HEK293 (cell line): ENCODE results near the gene RAB3C.

Experiments used
- CTCF ChIA-PET: fragments of 350-600 bp; formaldehyde crosslinking; extraction: SDS; loops from one replicate; lab custom pipeline; 2021; ENCODE audit warnings: antibody characterized with exemption; lab: Yijun Ruan, JAX
- POLR2A ChIA-PET: fragments of 300-600 bp; formaldehyde crosslinking; extraction: SDS; loops from one replicate; lab custom pipeline; 2020; ENCODE audit warnings: antibody characterized with exemption, inconsistent platforms; lab: Yijun Ruan, JAX
- H3K27ac ChIP-seq: fragments of 200-500 bp; sonication (Bioruptor generic); 2 replicates; pipeline ENCODE4 v1.5.1; 2014; ENCODE audit warnings: low read depth, low read length, control low read depth, inconsistent platforms; ENCODE audit errors: extremely low read depth
- H3K36me3 ChIP-seq, 2 experiments: fragments of 200-500 bp in 1 of 2; sonication (Bioruptor generic) in 1 of 2; 1 replicate in 1 of 2; 2 replicates in 1 of 2; pipeline ENCODE4 v1.5.1; 2014 to 2017; ENCODE audit warnings: inconsistent platforms in 2 of 2, low read length in 2 of 2; ENCODE audit not compliant: control insufficient read depth in 2 of 2, insufficient read depth in 1 of 2
- H3K4me1 ChIP-seq: fragments of 200-500 bp; sonication (Bioruptor generic); 2 replicates; pipeline ENCODE4 v1.5.1; 2014; ENCODE audit warnings: mild to moderate bottlenecking, low read length, inconsistent platforms; ENCODE audit not compliant: control insufficient read depth, insufficient read depth
- H3K4me3 ChIP-seq: 2 replicates; pipeline ENCODE4 v1.5.1; 2011; ENCODE audit warnings: low read depth, mild to moderate bottlenecking, control low read depth, low read length, moderate library complexity
- H3K9me3 ChIP-seq: fragments of 200-500 bp; sonication (Bioruptor generic); 2 replicates; pipeline ENCODE4 v1.5.1; 2014; ENCODE audit warnings: low read depth, low read length, inconsistent platforms; ENCODE audit not compliant: control insufficient read depth, insufficient read depth
- KLF9 ChIP-seq: fragments of 450-650 bp; formaldehyde crosslinking; IDR thresholded peaks from 2 replicates; pipeline ENCODE4 v1.5.1; 2016; ENCODE audit warnings: missing biosample characterization, missing genetic modification characterization, low read depth
- REPIN1 ChIP-seq: fragments of 450-650 bp; formaldehyde crosslinking; IDR thresholded peaks from 2 replicates; pipeline ENCODE4 v1.5.1; 2017; ENCODE audit warnings: missing biosample characterization, missing genetic modification characterization, low read depth
- SALL2 ChIP-seq: fragments of 450-650 bp; formaldehyde crosslinking; IDR thresholded peaks from 2 replicates; pipeline ENCODE4 v1.5.0; 2017; ENCODE audit warnings: missing biosample characterization, mild to moderate bottlenecking, missing genetic modification characterization, borderline replicate concordance
- TRIM28 ChIP-seq: IDR thresholded peaks from 2 replicates; pipeline ENCODE4 v1.6.1; 2011; ENCODE audit warnings: low read length, control low read depth, borderline replicate concordance
- YY2 ChIP-seq: fragments of 450-650 bp; formaldehyde crosslinking; IDR thresholded peaks from 2 replicates; pipeline ENCODE4 v1.5.1; 2016; ENCODE audit warnings: missing biosample characterization, missing genetic modification characterization
- ZBTB6 ChIP-seq: fragments of 450-650 bp; formaldehyde crosslinking; IDR thresholded peaks from 2 replicates; pipeline ENCODE4 v1.5.1; 2017; ENCODE audit warnings: missing biosample characterization, missing genetic modification characterization
- ZNF114 ChIP-seq: fragments of 450-650 bp; formaldehyde crosslinking; IDR thresholded peaks from 2 replicates; pipeline ENCODE4 v1.5.0; 2017; ENCODE audit warnings: missing biosample characterization, missing genetic modification characterization
- ZNF132 ChIP-seq: fragments of 450-650 bp; formaldehyde crosslinking; IDR thresholded peaks from 2 replicates; pipeline ENCODE4 v1.5.1; 2017; ENCODE audit warnings: missing biosample characterization, missing genetic modification characterization, borderline replicate concordance
- ZNF16 ChIP-seq: fragments of 450-650 bp; formaldehyde crosslinking; IDR thresholded peaks from 2 replicates; pipeline ENCODE4 v1.5.1; 2016; ENCODE audit warnings: low read depth, missing biosample characterization, missing genetic modification characterization
- ZNF174 ChIP-seq: fragments of 450-650 bp; formaldehyde crosslinking; IDR thresholded peaks from 2 replicates; pipeline ENCODE4 v1.5.0; 2017; ENCODE audit warnings: missing biosample characterization, mild to moderate bottlenecking, missing genetic modification characterization
- ZNF2 ChIP-seq: fragments of 450-650 bp; formaldehyde crosslinking; IDR thresholded peaks from 2 replicates; pipeline ENCODE4 v1.5.1; 2016; ENCODE audit warnings: missing biosample characterization, missing genetic modification characterization
- ZNF202 ChIP-seq: fragments of 450-650 bp; formaldehyde crosslinking; IDR thresholded peaks from 2 replicates; pipeline ENCODE4 v1.5.1; 2016; ENCODE audit warnings: missing biosample characterization, missing genetic modification characterization, borderline replicate concordance
- ZNF280D ChIP-seq: fragments of 450-650 bp; formaldehyde crosslinking; IDR thresholded peaks from 2 replicates; pipeline ENCODE4 v1.5.1; 2016; ENCODE audit warnings: missing biosample characterization, missing genetic modification characterization
- ZNF335 ChIP-seq: fragments of 450-650 bp; formaldehyde crosslinking; conservative IDR thresholded peaks from 2 replicates; pipeline ENCODE4 v1.5.1; 2016; ENCODE audit warnings: missing biosample characterization, missing genetic modification characterization
- ZNF350 ChIP-seq: fragments of 450-650 bp; formaldehyde crosslinking; IDR thresholded peaks from 2 replicates; pipeline ENCODE4 v1.5.0; 2017; ENCODE audit warnings: missing biosample characterization, mild to moderate bottlenecking, missing genetic modification characterization
- ZNF362 ChIP-seq: fragments of 450-650 bp; formaldehyde crosslinking; IDR thresholded peaks from 2 replicates; pipeline ENCODE4 v1.5.1; 2016; ENCODE audit warnings: missing biosample characterization, missing genetic modification characterization
- ZNF518A ChIP-seq: fragments of 450-650 bp; formaldehyde crosslinking; conservative IDR thresholded peaks from 2 replicates; pipeline ENCODE4 v1.5.1; 2016; ENCODE audit warnings: low read depth, missing biosample characterization, missing genetic modification characterization
- ZNF544 ChIP-seq: fragments of 450-650 bp; formaldehyde crosslinking; IDR thresholded peaks from 2 replicates; pipeline ENCODE4 v1.5.0; 2017; ENCODE audit warnings: missing biosample characterization, missing genetic modification characterization
- ZNF561 ChIP-seq: fragments of 450-650 bp; IDR thresholded peaks from 2 replicates; pipeline ENCODE4 v1.5.1; 2018; ENCODE audit warnings: missing biosample characterization, missing genetic modification characterization, borderline replicate concordance
- ZNF621 ChIP-seq: fragments of 450-650 bp; formaldehyde crosslinking; IDR thresholded peaks from 2 replicates; pipeline ENCODE4 v1.5.1; 2017; ENCODE audit warnings: missing biosample characterization, missing genetic modification characterization
- ZNF624 ChIP-seq: fragments of 450-650 bp; formaldehyde crosslinking; IDR thresholded peaks from 2 replicates; pipeline ENCODE4 v1.5.1; 2017; ENCODE audit warnings: missing biosample characterization, missing genetic modification characterization
- ZNF704 ChIP-seq: fragments of 450-650 bp; formaldehyde crosslinking; IDR thresholded peaks from 2 replicates; pipeline ENCODE4 v1.5.1; 2016; ENCODE audit warnings: missing biosample characterization, missing genetic modification characterization
- ZNF776 ChIP-seq: fragments of 450-650 bp; formaldehyde crosslinking; IDR thresholded peaks from 2 replicates; pipeline ENCODE4 v1.5.0; 2017; ENCODE audit warnings: missing biosample characterization, missing genetic modification characterization, borderline replicate concordance
- ZNF777 ChIP-seq: fragments of 450-650 bp; formaldehyde crosslinking; IDR thresholded peaks from 2 replicates; pipeline ENCODE4 v1.5.1; 2017; ENCODE audit warnings: missing biosample characterization, missing genetic modification characterization, borderline replicate concordance

The RAB3C gene

GRCh38 chr5:58901271-58901670 lies 318.4 kb downstream of the RAB3C start:
- no peak for TF ChIP-seq ZNF2 (tag by site-specific recombination)
- no peak for TF ChIP-seq YY2
- no peak for TF ChIP-seq ZNF202 (tag by site-specific recombination)
- TF ChIP-seq ZNF544 = no peak
- TF ChIP-seq ZNF776 (tag by site-specific recombination) = no peak
- no peak for TF ChIP-seq ZNF362
- TF ChIP-seq SALL2 (tag by site-specific recombination) = no peak
- TF ChIP-seq ZNF777 (tag by site-specific recombination) = no peak
- TF ChIP-seq ZNF174 = no peak
- TF ChIP-seq KLF9 = no peak
- TF ChIP-seq ZNF132 (tag by site-specific recombination) = no peak
- no peak for TF ChIP-seq ZNF280D
- TF ChIP-seq ZBTB6 (tag by site-specific recombination) = no peak
- no peak for TF ChIP-seq ZNF114 (tag by site-specific recombination)
- no peak for TF ChIP-seq ZNF350
- H3K4me3 ChIP-seq = no peak overlapping the region
- H3K4me1 ChIP-seq = no peaks in the 10 kb centered on the region
- H3K9me3 ChIP-seq = no peaks in the 10 kb centered on the region
- POLR2A ChIA-PET = no interaction called here
- H3K36me3 ChIP-seq = no peaks in the 10 kb centered on the region
- CTCF ChIA-PET = interaction anchor here (1.3 to 2.5 kb wide), 3 partner anchors 10 to 15 kb away, joined by 5 to 14 read pairs (median 8); no protein-coding TSS in a partner anchor
- no peak overlapping the region for H3K27ac ChIP-seq

- no peaks in the 10 kb centered on the region for H3K9me3 ChIP-seq
- H3K36me3 ChIP-seq = no peaks in the 10 kb centered on the region
- no peak overlapping the region for H3K27ac ChIP-seq
- CTCF ChIA-PET = interaction anchor here (1.2 to 2.5 kb wide), 3 partner anchors 12 to 16 kb away, joined by 3 to 14 read pairs (median 5); no protein-coding TSS in a partner anchor
- POLR2A ChIA-PET = no interaction called here
- no peaks in the 10 kb centered on the region for H3K4me1 ChIP-seq
- H3K4me3 ChIP-seq = no peak overlapping the region
- TF ChIP-seq REPIN1 = no peak
- TF ChIP-seq ZNF704 (tag by site-specific recombination) = no peak
- no peak for TF ChIP-seq ZNF561 (tag by site-specific recombination)
- no peak for TF ChIP-seq ZNF350
- TF ChIP-seq ZNF624 (tag by site-specific recombination) = no peak
- no peak for TF ChIP-seq ZNF518A (tag by site-specific recombination)
- TF ChIP-seq ZNF16 = no peak
- no peak for TF ChIP-seq ZNF621 (tag by site-specific recombination)
- TF ChIP-seq ZNF362 = no peak
- no peak for TF ChIP-seq ZNF335
- no peak for TF ChIP-seq TRIM28
Observed at GRCh38 chr5:58902305-58902704, 319.4 kb downstream of the RAB3C start.
